Measurements from ENCODE around the gene EDDM3A.

DNA sequence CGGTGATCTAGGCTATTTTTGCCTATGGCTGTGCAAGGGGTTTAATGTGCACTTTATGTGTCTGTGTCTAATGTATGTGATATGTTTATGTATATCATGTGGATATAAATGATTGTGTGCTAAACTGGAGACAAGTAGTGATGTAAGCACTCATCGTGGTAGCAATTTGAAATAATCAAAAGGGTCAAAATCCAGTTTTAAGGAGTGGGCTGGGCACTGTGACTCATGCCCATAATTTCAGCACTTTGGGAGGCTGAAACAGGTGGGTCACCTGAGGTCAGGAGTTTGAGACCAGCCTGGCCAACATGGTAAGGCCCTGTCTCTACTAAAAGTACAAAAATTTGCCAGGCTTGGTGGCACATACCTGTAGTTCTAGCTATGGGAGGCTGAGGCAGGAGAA is 2.8 kb downstream of the EDDM3A start:
- no peak for TF ChIP-seq POLR2AphosphoS5 (IDR thresholded peaks at IDR 0.05)
- TF ChIP-seq, protein P1, sequence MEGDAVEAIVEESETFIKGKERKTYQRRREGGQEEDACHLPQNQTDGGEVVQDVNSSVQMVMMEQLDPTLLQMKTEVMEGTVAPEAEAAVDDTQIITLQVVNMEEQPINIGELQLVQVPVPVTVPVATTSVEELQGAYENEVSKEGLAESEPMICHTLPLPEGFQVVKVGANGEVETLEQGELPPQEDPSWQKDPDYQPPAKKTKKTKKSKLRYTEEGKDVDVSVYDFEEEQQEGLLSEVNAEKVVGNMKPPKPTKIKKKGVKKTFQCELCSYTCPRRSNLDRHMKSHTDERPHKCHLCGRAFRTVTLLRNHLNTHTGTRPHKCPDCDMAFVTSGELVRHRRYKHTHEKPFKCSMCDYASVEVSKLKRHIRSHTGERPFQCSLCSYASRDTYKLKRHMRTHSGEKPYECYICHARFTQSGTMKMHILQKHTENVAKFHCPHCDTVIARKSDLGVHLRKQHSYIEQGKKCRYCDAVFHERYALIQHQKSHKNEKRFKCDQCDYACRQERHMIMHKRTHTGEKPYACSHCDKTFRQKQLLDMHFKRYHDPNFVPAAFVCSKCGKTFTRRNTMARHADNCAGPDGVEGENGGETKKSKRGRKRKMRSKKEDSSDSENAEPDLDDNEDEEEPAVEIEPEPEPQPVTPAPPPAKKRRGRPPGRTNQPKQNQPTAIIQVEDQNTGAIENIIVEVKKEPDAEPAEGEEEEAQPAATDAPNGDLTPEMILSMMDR (IDR thresholded peaks at IDR 0.05) = no peak

All from stomach (tissue), 4 donors.